ENCODE measurements around the gene SLC16A3. TPM values are rescaled to one million over a fixed set of nuclear protein-coding genes. Genes with fewer than 3 reads are reported as not detected.
A peak's percentile ranks its signal among the peaks of the same experiment; 100 is the strongest.
"Not testable (repeated sequence)": the region's sequence is repeated elsewhere in the genome, so short reads cannot be mapped to it uniquely, and the experiment has no call there.

Gene SLC16A3
- total and polyA plus RNA-seq, 2 donors from 2014 or later = 28.8 to 85.7 TPM

GRCh38 chr17:82187500-82187899 is 41.3 kb upstream of the SLC16A3 start:
- Histone ChIP-seq H3K27me3 (ENCODE audit: control insufficient read depth, insufficient read depth, low read length) (no peaks in the 10 kb centered on the region), H3K9me3 (ENCODE audit: control insufficient read depth in 2 of 3, insufficient read depth in 1 of 3, low read length in 3 of 3) (no peaks in the 10 kb centered on the region), H3K4me1 (ENCODE audit: control insufficient read depth in 2 of 3, insufficient read depth in 2 of 3, low read depth in 1 of 3, low read length in 3 of 3) (no peaks in the 10 kb centered on the region), H3K4me3 (ENCODE audit: low read length in 3 of 3) (no peak overlapping the region), H3K27ac (ENCODE audit: low read depth in 2 of 2, low read length in 2 of 2) (no peak overlapping the region), H3K36me3 (ENCODE audit: control insufficient read depth in 2 of 3, insufficient read depth in 3 of 3, low read length in 3 of 3) (peaks cover 0 to 16% (median 6%) of the 10 kb centered on the region in 3 donors), H3K9ac (ENCODE audit: low read length in 3 of 3) (no peak overlapping the region)
- peak in 1 of 5 donors; percentile 66 for DNase-seq
- intact Hi-C loops (cut with DNase I) = no loop called here
- TF ChIP-seq, protein P1, sequence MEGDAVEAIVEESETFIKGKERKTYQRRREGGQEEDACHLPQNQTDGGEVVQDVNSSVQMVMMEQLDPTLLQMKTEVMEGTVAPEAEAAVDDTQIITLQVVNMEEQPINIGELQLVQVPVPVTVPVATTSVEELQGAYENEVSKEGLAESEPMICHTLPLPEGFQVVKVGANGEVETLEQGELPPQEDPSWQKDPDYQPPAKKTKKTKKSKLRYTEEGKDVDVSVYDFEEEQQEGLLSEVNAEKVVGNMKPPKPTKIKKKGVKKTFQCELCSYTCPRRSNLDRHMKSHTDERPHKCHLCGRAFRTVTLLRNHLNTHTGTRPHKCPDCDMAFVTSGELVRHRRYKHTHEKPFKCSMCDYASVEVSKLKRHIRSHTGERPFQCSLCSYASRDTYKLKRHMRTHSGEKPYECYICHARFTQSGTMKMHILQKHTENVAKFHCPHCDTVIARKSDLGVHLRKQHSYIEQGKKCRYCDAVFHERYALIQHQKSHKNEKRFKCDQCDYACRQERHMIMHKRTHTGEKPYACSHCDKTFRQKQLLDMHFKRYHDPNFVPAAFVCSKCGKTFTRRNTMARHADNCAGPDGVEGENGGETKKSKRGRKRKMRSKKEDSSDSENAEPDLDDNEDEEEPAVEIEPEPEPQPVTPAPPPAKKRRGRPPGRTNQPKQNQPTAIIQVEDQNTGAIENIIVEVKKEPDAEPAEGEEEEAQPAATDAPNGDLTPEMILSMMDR (IDR thresholded peaks at IDR 0.05; ENCODE audit: borderline replicate concordance, extremely low read depth, insufficient read depth) = no peak
- FAIRE-seq = no peak

GRCh38 chr17:82188001-82188961 is 40.6 kb upstream of the SLC16A3 start:
- H3K4me3 ChIP-seq (ENCODE audit: low read length in 3 of 3) = no peak overlapping the region
- no peaks in the 10 kb centered on the region for H3K4me1 ChIP-seq (ENCODE audit: control insufficient read depth in 2 of 3, insufficient read depth in 2 of 3, low read depth in 1 of 3, low read length in 3 of 3)
- no peak overlapping the region for H3K27ac ChIP-seq (ENCODE audit: low read depth in 2 of 2, low read length in 2 of 2)
- FAIRE-seq (no peak), DNase-seq (peak in 1 of 5 donors; percentile 57)
- H3K9ac ChIP-seq (ENCODE audit: low read length in 3 of 3) = no peak overlapping the region
- no peaks in the 10 kb centered on the region for H3K27me3 ChIP-seq (ENCODE audit: control insufficient read depth, insufficient read depth, low read length)
- peaks cover 0 to 18% (median 4%) of the 10 kb centered on the region in 3 donors for H3K36me3 ChIP-seq (ENCODE audit: control insufficient read depth in 2 of 3, insufficient read depth in 3 of 3, low read length in 3 of 3)
- intact Hi-C loops (cut with DNase I) = no loop called here
- TF ChIP-seq, protein P1 (IDR thresholded peaks at IDR 0.05; ENCODE audit: borderline replicate concordance, extremely low read depth, insufficient read depth) = no peak
- no peaks in the 10 kb centered on the region for H3K9me3 ChIP-seq (ENCODE audit: control insufficient read depth in 2 of 3, insufficient read depth in 1 of 3, low read length in 3 of 3)

- H3K4me1 ChIP-seq (ENCODE audit: control insufficient read depth in 2 of 3, insufficient read depth in 2 of 3, low read depth in 1 of 3, low read length in 3 of 3); intact Hi-C loops (cut with DNase I); H3K4me3 ChIP-seq (ENCODE audit: low read length in 3 of 3); H3K27ac ChIP-seq (ENCODE audit: low read depth in 2 of 2, low read length in 2 of 2); H3K9me3 ChIP-seq (ENCODE audit: control insufficient read depth in 2 of 3, insufficient read depth in 1 of 3, low read length in 3 of 3); DNase-seq; H3K27me3 ChIP-seq (ENCODE audit: control insufficient read depth, insufficient read depth, low read length); FAIRE-seq; H3K9ac ChIP-seq (ENCODE audit: low read length in 3 of 3): not testable (repeated sequence)
- H3K36me3 ChIP-seq (ENCODE audit: control insufficient read depth in 2 of 3, insufficient read depth in 3 of 3, low read length in 3 of 3) = peaks cover 0 to 27% (median 8%) of the 10 kb centered on the region in 3 donors
These were observed 35.8 kb upstream of the SLC16A3 start for GRCh38 chr17:82193050-82193449.

- DNase-seq = no peak
- peaks cover 0 to 28% (median 8%) of the 10 kb centered on the region in 3 donors for H3K36me3 ChIP-seq (ENCODE audit: control insufficient read depth in 2 of 3, insufficient read depth in 3 of 3, low read length in 3 of 3)
- intact Hi-C loops (cut with DNase I) = no loop called here
- no peaks in the 10 kb centered on the region for H3K27me3 ChIP-seq (ENCODE audit: control insufficient read depth, insufficient read depth, low read length)
- FAIRE-seq = no peak
- H3K4me3 ChIP-seq (ENCODE audit: low read length in 3 of 3) = no peak overlapping the region
- H3K9me3 ChIP-seq (ENCODE audit: control insufficient read depth in 2 of 3, insufficient read depth in 1 of 3, low read length in 3 of 3) = no peaks in the 10 kb centered on the region
- TF ChIP-seq, protein P1 (IDR thresholded peaks at IDR 0.05; ENCODE audit: borderline replicate concordance, extremely low read depth, insufficient read depth) = no peak
- no peak overlapping the region for H3K9ac ChIP-seq (ENCODE audit: low read length in 3 of 3)
- no peaks in the 10 kb centered on the region for H3K4me1 ChIP-seq (ENCODE audit: control insufficient read depth in 2 of 3, insufficient read depth in 2 of 3, low read depth in 1 of 3, low read length in 3 of 3)
- H3K27ac ChIP-seq (ENCODE audit: low read depth in 2 of 2, low read length in 2 of 2) = no peak overlapping the region
These were observed 35.2 kb upstream of the SLC16A3 start for GRCh38 chr17:82193520-82194220.

All from kidney (tissue), 14 donors.